ENCODE data around the gene TEX36. TPM values are rescaled to one million over a fixed set of nuclear protein-coding genes. Genes with fewer than 3 reads are reported as not detected.

The TEX36 gene
- total RNA-seq, 1 experiment from 2014 or later, result not detected

GRCh38 chr10:125609859-125610258 lies 73.1 kb downstream of the TEX36 start:
- POLR2A ChIA-PET, result no interaction called here
- no peak overlapping the region for H3K4me3 ChIP-seq (ENCODE audit: low read depth in 2 of 2, low read length in 2 of 2)
- no peak for DNase-seq (ENCODE audit: low read depth, low spot score)
- CTCF ChIA-PET, result no interaction called here
- ATAC-seq, result no peak
- H3K27me3 ChIP-seq (ENCODE audit: control insufficient read depth, insufficient read depth, low read length), result peaks cover 18% of the 10 kb centered on the region
- H3K9me3 ChIP-seq (ENCODE audit: control insufficient read depth, insufficient read depth, low read depth, low read length), result no peaks in the 10 kb centered on the region
- no TSS peak for BruUV-seq (replicated peaks)
- H3K36me3 ChIP-seq (ENCODE audit: control insufficient read depth, insufficient read depth, low read length), result no peaks in the 10 kb centered on the region
- H3K4me1 ChIP-seq (ENCODE audit: control insufficient read depth, insufficient read depth, low read length), result no peaks in the 10 kb centered on the region
- in situ Hi-C loops (cut with HindIII; ENCODE audit: low pct_unique_long_range_greater_than_20kb, low sequenced_read_pairs), result no loop called here
- intact Hi-C loops (cut with micrococcal nuclease; ENCODE audit: unreplicated experiment), result no loop called here
- no peak overlapping the region for H3K27ac ChIP-seq (ENCODE audit: low read length)
- TF ChIP-seq REST (IDR thresholded peaks at IDR 0.05; ENCODE audit: insufficient read depth in 1 of 2, low read depth in 2 of 2, low read length in 1 of 2), result no peak
- no peak for TF ChIP-seq CTCF (IDR thresholded peaks at IDR 0.05)
- no peak for TF ChIP-seq TCF7L2 (IDR thresholded peaks at IDR 0.05; ENCODE audit: low read depth, low read length)
- no peak for TF ChIP-seq SIN3A (IDR thresholded peaks at IDR 0.05; ENCODE audit: borderline replicate concordance, insufficient read depth, low read depth, low read length)
- no peak for TF ChIP-seq POLR2AphosphoS5 (IDR thresholded peaks at IDR 0.05; ENCODE audit: low read depth, low read length)

- POLR2A ChIA-PET, result interaction anchor here (0.6 kb wide), 1 partner anchor 214 kb away, joined by 4 read pairs; no protein-coding TSS in a partner anchor
- DNase-seq (ENCODE audit: low read depth, low spot score), result no peak
- intact Hi-C loops (cut with micrococcal nuclease; ENCODE audit: unreplicated experiment) (no loop called here), in situ Hi-C loops (cut with HindIII; ENCODE audit: low pct_unique_long_range_greater_than_20kb, low sequenced_read_pairs) (no loop called here)
- CTCF ChIA-PET, result no interaction called here
- H3K27me3 ChIP-seq (ENCODE audit: control insufficient read depth, insufficient read depth, low read length), result peaks cover 18% of the 10 kb centered on the region
- H3K9me3 ChIP-seq (ENCODE audit: control insufficient read depth, insufficient read depth, low read depth, low read length), result no peaks in the 10 kb centered on the region
- no peak for TF ChIP-seq TCF7L2 (IDR thresholded peaks at IDR 0.05; ENCODE audit: low read depth, low read length)
- TF ChIP-seq POLR2AphosphoS5 (IDR thresholded peaks at IDR 0.05; ENCODE audit: low read depth, low read length), result no peak
- no peak overlapping the region for H3K4me3 ChIP-seq (ENCODE audit: low read depth in 2 of 2, low read length in 2 of 2)
- no peaks in the 10 kb centered on the region for H3K4me1 ChIP-seq (ENCODE audit: control insufficient read depth, insufficient read depth, low read length)
- no peak overlapping the region for H3K27ac ChIP-seq (ENCODE audit: low read length)
- no peak for ATAC-seq
- BruUV-seq (replicated peaks), result no TSS peak
- H3K36me3 ChIP-seq (ENCODE audit: control insufficient read depth, insufficient read depth, low read length), result no peaks in the 10 kb centered on the region
Measured at GRCh38 chr10:125608474-125608873, 74.5 kb downstream of the TEX36 start.

GRCh38 chr10:125607689-125608290 lies 75.2 kb downstream of the TEX36 start:
- DNase-seq (ENCODE audit: low read depth, low spot score), result no peak
- in situ Hi-C loops (cut with HindIII; ENCODE audit: low pct_unique_long_range_greater_than_20kb, low sequenced_read_pairs), result no loop called here
- TF ChIP-seq REST (IDR thresholded peaks at IDR 0.05; ENCODE audit: insufficient read depth in 1 of 2, low read depth in 2 of 2, low read length in 1 of 2), result no peak
- TF ChIP-seq POLR2AphosphoS5 (IDR thresholded peaks at IDR 0.05; ENCODE audit: low read depth, low read length), result no peak
- no peak for TF ChIP-seq SIN3A (IDR thresholded peaks at IDR 0.05; ENCODE audit: borderline replicate concordance, insufficient read depth, low read depth, low read length)
- no peak for TF ChIP-seq TCF7L2 (IDR thresholded peaks at IDR 0.05; ENCODE audit: low read depth, low read length)
- no peak for TF ChIP-seq CTCF (IDR thresholded peaks at IDR 0.05)
- Histone ChIP-seq H3K4me1 (ENCODE audit: control insufficient read depth, insufficient read depth, low read length) (no peaks in the 10 kb centered on the region), H3K36me3 (ENCODE audit: control insufficient read depth, insufficient read depth, low read length) (no peaks in the 10 kb centered on the region), H3K9me3 (ENCODE audit: control insufficient read depth, insufficient read depth, low read depth, low read length) (no peaks in the 10 kb centered on the region), H3K4me3 (ENCODE audit: low read depth in 2 of 2, low read length in 2 of 2) (no peak overlapping the region), H3K27ac (ENCODE audit: low read length) (no peak overlapping the region), H3K27me3 (ENCODE audit: control insufficient read depth, insufficient read depth, low read length) (peaks cover 19% of the 10 kb centered on the region)
- BruUV-seq (replicated peaks), result no TSS peak
- ChIA-PET POLR2A (interaction anchor here (0.6 kb wide), 1 partner anchor 214 kb away, joined by 4 read pairs; no protein-coding TSS in a partner anchor), CTCF (no interaction called here)
- ATAC-seq, result no peak
- intact Hi-C loops (cut with micrococcal nuclease; ENCODE audit: unreplicated experiment), result no loop called here
